Glutamatergic neuron (in vitro differentiated cells): ENCODE results near the gene AHCYL1. TPM values are rescaled to one million over a fixed set of nuclear protein-coding genes. Genes with fewer than 3 reads are reported as not detected.

Experiments
- DNase-seq: peaks from one replicate; pipeline ENCODE4 v3.0.0; 2022
- H3K27ac Mint-ChIP-seq: one replicate; pipeline ENCODE4 v1.8.0; 2020; ENCODE audit warnings: mild to moderate bottlenecking, mixed read lengths, inconsistent platforms; ENCODE audit not compliant: unreplicated experiment
- H3K27me3 Mint-ChIP-seq: one replicate; pipeline ENCODE4 v1.8.0; 2020; ENCODE audit warnings: mild to moderate bottlenecking, moderate library complexity, mixed read lengths, inconsistent platforms; ENCODE audit not compliant: unreplicated experiment
- H3K36me3 Mint-ChIP-seq: one replicate; pipeline ENCODE4 v1.8.0; 2020; ENCODE audit warnings: mild to moderate bottlenecking, mixed read lengths, inconsistent platforms; ENCODE audit not compliant: unreplicated experiment
- H3K4me1 Mint-ChIP-seq: one replicate; pipeline ENCODE4 v1.8.0; 2020; ENCODE audit warnings: mild to moderate bottlenecking, low read depth, mixed read lengths, inconsistent platforms; ENCODE audit not compliant: unreplicated experiment
- H3K4me3 Mint-ChIP-seq: one replicate; pipeline ENCODE4 v1.8.0; 2020; ENCODE audit warnings: mild to moderate bottlenecking, mixed read lengths, inconsistent platforms; ENCODE audit not compliant: unreplicated experiment
- H3K9me3 Mint-ChIP-seq: one replicate; pipeline ENCODE4 v1.8.0; 2020; ENCODE audit warnings: mild to moderate bottlenecking, moderate library complexity, mixed read lengths, inconsistent platforms; ENCODE audit not compliant: unreplicated experiment
- total RNA-seq: library from RNA; stranded (reverse); fragmentation: NEBNext Ultra II Directional; extraction: Animal tissue kit (Norgen Biotek cat#: 25700); gene quantifications from one replicate; pipeline ENCODE4 v1.2.1, GENCODE V29; 2021; ENCODE audit not compliant: unreplicated experiment
- TF ChIP-seq, protein P1 (sequence below): fragments of 200-600 bp; sonication (generic); IDR thresholded peaks from one replicate; pipeline ENCODE4 v1.5.0; 2021; ENCODE audit not compliant: partially characterized antibody, unreplicated experiment

AHCYL1 gene
- total RNA-seq, 1 donor from 2014 or later, result 73.8 TPM

- no peak overlapping the region for H3K4me3 Mint-ChIP-seq
- no peaks in the 10 kb centered on the region for H3K9me3 Mint-ChIP-seq
- no peak overlapping the region for H3K27ac Mint-ChIP-seq
- TF ChIP-seq, protein P1, sequence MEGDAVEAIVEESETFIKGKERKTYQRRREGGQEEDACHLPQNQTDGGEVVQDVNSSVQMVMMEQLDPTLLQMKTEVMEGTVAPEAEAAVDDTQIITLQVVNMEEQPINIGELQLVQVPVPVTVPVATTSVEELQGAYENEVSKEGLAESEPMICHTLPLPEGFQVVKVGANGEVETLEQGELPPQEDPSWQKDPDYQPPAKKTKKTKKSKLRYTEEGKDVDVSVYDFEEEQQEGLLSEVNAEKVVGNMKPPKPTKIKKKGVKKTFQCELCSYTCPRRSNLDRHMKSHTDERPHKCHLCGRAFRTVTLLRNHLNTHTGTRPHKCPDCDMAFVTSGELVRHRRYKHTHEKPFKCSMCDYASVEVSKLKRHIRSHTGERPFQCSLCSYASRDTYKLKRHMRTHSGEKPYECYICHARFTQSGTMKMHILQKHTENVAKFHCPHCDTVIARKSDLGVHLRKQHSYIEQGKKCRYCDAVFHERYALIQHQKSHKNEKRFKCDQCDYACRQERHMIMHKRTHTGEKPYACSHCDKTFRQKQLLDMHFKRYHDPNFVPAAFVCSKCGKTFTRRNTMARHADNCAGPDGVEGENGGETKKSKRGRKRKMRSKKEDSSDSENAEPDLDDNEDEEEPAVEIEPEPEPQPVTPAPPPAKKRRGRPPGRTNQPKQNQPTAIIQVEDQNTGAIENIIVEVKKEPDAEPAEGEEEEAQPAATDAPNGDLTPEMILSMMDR, result no peak
- peaks cover 3% of the 10 kb centered on the region for H3K4me1 Mint-ChIP-seq
- H3K27me3 Mint-ChIP-seq, result no peaks in the 10 kb centered on the region
- no peak for DNase-seq
- H3K36me3 Mint-ChIP-seq, result no peaks in the 10 kb centered on the region
Measured at GRCh38 chr1:110040548-110040947, 56.0 kb downstream of the AHCYL1 start.

- no peaks in the 10 kb centered on the region for H3K9me3 Mint-ChIP-seq
- no peak for DNase-seq
- no peaks in the 10 kb centered on the region for H3K36me3 Mint-ChIP-seq
- TF ChIP-seq, protein P1, result no peak
- no peak overlapping the region for H3K27ac Mint-ChIP-seq
- H3K27me3 Mint-ChIP-seq, result no peaks in the 10 kb centered on the region
- H3K4me3 Mint-ChIP-seq, result no peak overlapping the region
- H3K4me1 Mint-ChIP-seq, result no peaks in the 10 kb centered on the region
Measured at GRCh38 chr1:110043016-110043415, 58.5 kb downstream of the AHCYL1 start.

- no peaks in the 10 kb centered on the region for H3K36me3 Mint-ChIP-seq
- no peak overlapping the region for H3K4me3 Mint-ChIP-seq
- H3K27me3 Mint-ChIP-seq, result no peaks in the 10 kb centered on the region
- H3K27ac Mint-ChIP-seq, result no peak overlapping the region
- DNase-seq, result no peak
- H3K4me1 Mint-ChIP-seq, result no peaks in the 10 kb centered on the region
- H3K9me3 Mint-ChIP-seq, result no peaks in the 10 kb centered on the region
- TF ChIP-seq, protein P1, result no peak
Measured at GRCh38 chr1:110047463-110047862, 62.9 kb downstream of the AHCYL1 start.

DNA sequence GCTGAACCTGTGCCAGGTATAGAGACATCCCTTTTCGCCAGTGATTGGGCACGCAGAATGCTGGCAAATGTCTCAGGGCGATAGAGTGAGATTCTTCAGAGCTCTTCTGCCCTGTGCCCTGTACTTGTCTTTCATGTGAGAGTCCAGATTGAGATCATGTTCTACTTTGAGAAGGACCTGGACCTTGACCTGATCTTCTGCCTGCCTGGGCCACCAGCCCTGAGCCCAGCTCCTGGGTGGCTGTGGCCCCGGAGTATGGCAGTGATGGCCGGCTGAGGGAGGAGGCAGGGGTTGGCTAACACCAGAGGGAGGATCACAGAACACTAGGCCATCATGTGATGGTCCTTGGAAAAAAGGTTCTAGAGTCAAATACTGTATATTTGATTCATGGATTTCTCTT, 63.7 kb downstream of the AHCYL1 start:
- no peaks in the 10 kb centered on the region for H3K9me3 Mint-ChIP-seq
- H3K4me3 Mint-ChIP-seq, result no peak overlapping the region

DNA sequence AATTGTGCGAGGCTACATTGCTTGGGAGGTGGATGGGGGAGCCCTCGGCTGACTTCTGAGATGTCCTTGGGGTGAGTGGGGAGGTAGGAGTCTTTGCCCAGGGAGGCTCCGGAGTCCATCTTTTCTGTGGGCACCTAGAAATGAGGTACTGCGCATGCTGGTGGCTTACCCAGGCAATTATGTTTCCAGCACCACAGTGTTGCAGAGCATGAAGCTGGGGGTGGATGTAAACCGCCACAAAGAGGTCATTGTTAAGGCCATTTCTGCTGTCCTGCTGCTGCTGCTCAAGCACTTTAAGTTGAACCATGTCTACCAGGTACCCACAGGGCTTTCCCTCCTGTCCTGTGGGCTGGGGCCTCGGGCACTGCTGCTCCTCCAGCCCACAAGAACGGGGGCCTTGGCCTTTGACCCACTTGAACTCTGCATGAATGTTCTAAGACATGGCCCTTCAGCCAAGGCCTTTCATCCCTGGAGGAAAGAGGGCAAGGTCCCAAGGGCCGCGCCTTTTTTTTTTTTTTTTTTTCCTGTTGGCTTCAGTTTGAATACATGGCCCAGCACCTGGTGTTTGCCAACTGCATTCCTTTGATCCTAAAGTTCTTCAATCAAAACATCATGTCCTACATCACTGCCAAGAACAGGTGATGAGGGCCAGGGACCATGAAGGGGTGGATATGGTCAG, 64.5 kb downstream of the AHCYL1 start:
- TF ChIP-seq, protein P1, result no peak
- Mint-ChIP-seq H3K27me3 (no peaks in the 10 kb centered on the region), H3K36me3 (no peaks in the 10 kb centered on the region), H3K4me3 (no peak overlapping the region), H3K9me3 (no peaks in the 10 kb centered on the region), H3K4me1 (peaks cover 2% of the 10 kb centered on the region), H3K27ac (no peak overlapping the region)
- no peak for DNase-seq

More for the DNA sequence above, 63.7 kb downstream of the AHCYL1 start:
- TF ChIP-seq, protein P1, result no peak
- Mint-ChIP-seq H3K27me3 (no peaks in the 10 kb centered on the region), H3K4me1 (no peaks in the 10 kb centered on the region), H3K36me3 (no peaks in the 10 kb centered on the region), H3K27ac (no peak overlapping the region)
- no peak for DNase-seq
